HCT116 (cell line): ENCODE measurements around the gene VRTN. TPM values are rescaled to one million over a fixed set of nuclear protein-coding genes. Genes with fewer than 3 reads are reported as not detected.

Source experiments
- ATAC-seq: fragments of 200-7000 bp; cut with Tn5 transposase; 2 replicates; pipeline ENCODE4 v1.9.1; 2020; ENCODE audit warnings: mild to moderate bottlenecking, moderate library complexity
- BruUV-seq: library from RNA; stranded (reverse); fragments of 400-500 nt; replicated peaks from 2 replicates; lab custom pipeline; 2021; lab: Mats Ljungman, UMichigan
- CTCF ChIA-PET: fragments of 300-600 bp; sonication (Branson Sonifier 250); formaldehyde crosslinking; loops from one replicate; lab custom pipeline; 2021; ENCODE audit warnings: antibody characterized with exemption; lab: Charles Lee
- POLR2A ChIA-PET: fragments of 300-600, 350-600 bp; sonication (Branson Sonifier 250); formaldehyde crosslinking; loops from one replicate; lab custom pipeline; 2021; ENCODE audit warnings: antibody characterized with exemption; lab: Charles Lee
- RAD21 ChIA-PET, 2 experiments: fragments of 300-600 bp; sonication (Branson Sonifier 250); formaldehyde crosslinking; loops; one replicate each; lab custom pipeline; 2023; ENCODE audit warnings: low total read pairs in 2 of 2; ENCODE audit not compliant: uncharacterized antibody in 2 of 2, unreplicated experiment in 2 of 2, low non-redundant PET in 1 of 2; lab: Charles Lee
- DNase-seq: peaks from one replicate; pipeline ENCODE4 v3.0.0-alpha.2; 2010; ENCODE audit warnings: low read depth, low spot score
- H2AFZ ChIP-seq: fragments of 200-600 bp; shearing (Covaris generic), sonication (generic); 2 replicates; pipeline ENCODE4 v1.6.1; 2017; ENCODE audit warnings: low read depth, mixed run types, mixed read lengths, antibody characterized with exemption, low read length; ENCODE audit not compliant: poor library complexity, severe bottlenecking
- H3K27ac ChIP-seq: 2 replicates; pipeline ENCODE4 v1.5.1; 2012; ENCODE audit warnings: low read depth, low read length
- H3K27me3 ChIP-seq: fragments of 200-600 bp; sonication (generic); 2 replicates; pipeline ENCODE4 v1.6.1; 2016; ENCODE audit warnings: mixed run types, low read length, mixed read lengths; ENCODE audit not compliant: insufficient read depth
- H3K36me3 ChIP-seq, 2 experiments: fragments of 200-500 bp in 1 of 2; fragments of 200-600 bp in 1 of 2; sonication (Bioruptor generic) in 1 of 2; sonication (generic) in 1 of 2; 2 replicates each; pipeline versions ENCODE4 v1.5.1 to v1.6.1; 2014 to 2016; ENCODE audit warnings: low read length in 2 of 2, inconsistent platforms in 1 of 2, mixed read lengths in 1 of 2, mixed run types in 1 of 2; ENCODE audit not compliant: insufficient read depth in 2 of 2, control insufficient read depth in 1 of 2
- H3K4me1 ChIP-seq, 2 experiments: fragments of 200-600 bp in 1 of 2; sonication (generic) in 1 of 2; 2 replicates each; pipeline versions ENCODE4 v1.5.1 to v1.6.1; 2012 to 2017; ENCODE audit warnings: low read length in 2 of 2, inconsistent platforms in 1 of 2, mild to moderate bottlenecking in 1 of 2, mixed read lengths in 1 of 2, mixed run types in 1 of 2, moderate library complexity in 1 of 2; ENCODE audit not compliant: insufficient read depth in 2 of 2, control insufficient read depth in 1 of 2
- H3K4me2 ChIP-seq: fragments of 200-600 bp; sonication (generic); 2 replicates; pipeline ENCODE4 v1.6.1; 2017; ENCODE audit warnings: mixed run types, low read length, mixed read lengths
- H3K4me3 ChIP-seq, 2 experiments: fragments of 200-600 bp in 1 of 2; sonication (generic) in 1 of 2; replicated peaks in 1 of 2; 2 replicates each; pipeline ENCODE4 v1.5.1; 2011 to 2016; ENCODE audit warnings: low read length in 2 of 2, control low read depth in 1 of 2, low read depth in 1 of 2, mild to moderate bottlenecking in 1 of 2, mixed read lengths in 1 of 2, mixed run types in 1 of 2
- H3K79me2 ChIP-seq: fragments of 200-600 bp; sonication (generic); 2 replicates; pipeline ENCODE4 v1.6.1; 2017; ENCODE audit warnings: mild to moderate bottlenecking, mixed run types, low read length, moderate library complexity, mixed read lengths; ENCODE audit not compliant: insufficient read depth
- H3K9ac ChIP-seq: fragments of 200-600 bp; sonication (generic); 2 replicates; pipeline ENCODE4 v1.6.1; 2016; ENCODE audit warnings: low read length, mixed read lengths
- H3K9me2 ChIP-seq: fragments of 200-600 bp; sonication (generic), shearing (Covaris generic); 2 replicates; pipeline ENCODE4 v1.6.1; 2017; ENCODE audit warnings: mixed run types, mild to moderate bottlenecking, moderate library complexity; ENCODE audit not compliant: insufficient read depth
- H3K9me3 ChIP-seq, 2 experiments: fragments of 200-500 bp in 1 of 2; fragments of 200-600 bp in 1 of 2; sonication (Bioruptor generic) in 1 of 2; sonication (generic) in 1 of 2; 2 replicates each; pipeline ENCODE4 v1.6.1; 2014 to 2017; ENCODE audit warnings: low read length in 2 of 2, mixed read lengths in 2 of 2, inconsistent platforms in 1 of 2, low read depth in 1 of 2, mild to moderate bottlenecking in 1 of 2, mixed run types in 1 of 2, moderate library complexity in 1 of 2; ENCODE audit not compliant: control insufficient read depth in 1 of 2, insufficient read depth in 1 of 2
- H4K20me1 ChIP-seq: fragments of 200-600 bp; sonication (generic), shearing (Covaris generic); 2 replicates; pipeline ENCODE4 v1.6.1; 2017; ENCODE audit warnings: mixed run types, mild to moderate bottlenecking, moderate library complexity; ENCODE audit not compliant: insufficient read depth
- ATF3 ChIP-seq: IDR thresholded peaks from 2 replicates; pipeline ENCODE4 v1.6.1; 2012
- CBX3 ChIP-seq: IDR thresholded peaks from 2 replicates; pipeline ENCODE4 v1.6.1; 2012; ENCODE audit warnings: low read depth
- CTCF ChIP-seq, 3 experiments: fragments of 200-600 bp in 1 of 3; sonication (generic) in 1 of 3; IDR thresholded peaks in 2 of 3; conservative IDR thresholded peaks in 1 of 3; 2 replicates each; pipeline ENCODE4 v1.5.1; 2012 to 2017; ENCODE audit warnings: low read depth in 2 of 3, low read length in 2 of 3, antibody characterized with exemption in 1 of 3, borderline replicate concordance in 1 of 3, control low read depth in 1 of 3, mild to moderate bottlenecking in 1 of 3, mixed read lengths in 1 of 3, mixed run types in 1 of 3, moderate library complexity in 1 of 3; ENCODE audit not compliant: insufficient read depth in 1 of 3
- EGR1 ChIP-seq: IDR thresholded peaks from 2 replicates; pipeline ENCODE4 v1.6.1; 2012; ENCODE audit warnings: low read depth
- ELF1 ChIP-seq: IDR thresholded peaks from 2 replicates; pipeline ENCODE4 v1.6.1; 2012; ENCODE audit warnings: low read depth, borderline replicate concordance
- EZH2 ChIP-seq: fragments of 200-600 bp; sonication (generic); IDR thresholded peaks from 2 replicates; pipeline ENCODE4 v1.6.1; 2017; ENCODE audit warnings: antibody characterized with exemption, mixed run types
- EZH2phosphoT487 ChIP-seq: fragments of 200-600 bp; IDR thresholded peaks from 2 replicates; pipeline ENCODE4 v1.6.1; 2018; ENCODE audit warnings: antibody characterized with exemption, borderline replicate concordance
- FOSL1 ChIP-seq: IDR thresholded peaks from 2 replicates; pipeline ENCODE4 v1.6.1; 2012; ENCODE audit warnings: low read depth
- JUND ChIP-seq: IDR thresholded peaks from 2 replicates; pipeline ENCODE4 v1.6.1; 2012
- POLR2A ChIP-seq: IDR thresholded peaks from 2 replicates; pipeline ENCODE4 v1.7.0; 2011; ENCODE audit warnings: borderline replicate concordance; ENCODE audit not compliant: insufficient read depth, insufficient read length; ENCODE audit errors: extremely low read depth
- POLR2AphosphoS5 ChIP-seq: IDR thresholded peaks from 2 replicates; pipeline ENCODE4 v1.6.1; 2011; ENCODE audit warnings: mild to moderate bottlenecking, low read depth, low read length, moderate library complexity
- RAD21 ChIP-seq: IDR thresholded peaks from 2 replicates; pipeline ENCODE4 v1.6.1; 2012; ENCODE audit warnings: low read depth, mild to moderate bottlenecking
- REST ChIP-seq: IDR thresholded peaks from 2 replicates; pipeline ENCODE4 v1.6.1; 2012; ENCODE audit warnings: low read depth
- SP1 ChIP-seq: IDR thresholded peaks from 2 replicates; pipeline ENCODE4 v1.6.1; 2012; ENCODE audit warnings: low read depth
- TCF7L2 ChIP-seq: IDR thresholded peaks from 2 replicates; pipeline ENCODE4 v1.7.0; 2011; ENCODE audit warnings: borderline replicate concordance, inconsistent platforms; ENCODE audit not compliant: insufficient read depth, insufficient read length; ENCODE audit errors: extremely low read depth
- YY1 ChIP-seq: IDR thresholded peaks from 2 replicates; pipeline ENCODE4 v1.6.1; 2011; ENCODE audit warnings: low read length, low read depth, moderate library complexity, mild to moderate bottlenecking; ENCODE audit not compliant: insufficient replicate concordance; ENCODE audit errors: extremely low read depth
- ZBTB33 ChIP-seq: IDR thresholded peaks from 2 replicates; pipeline ENCODE4 v1.6.1; 2011; ENCODE audit warnings: mild to moderate bottlenecking, low read length, moderate library complexity; ENCODE audit not compliant: insufficient replicate concordance; ENCODE audit errors: extremely low read depth
- ZFX ChIP-seq: fragments of 450-650 bp; IDR thresholded peaks from 2 replicates; pipeline ENCODE4 v1.6.1; 2017
- ZNF274 ChIP-seq: fragments of 200-500 bp; sonication (Bioruptor generic); IDR thresholded peaks from 2 replicates; pipeline ENCODE4 v1.6.1; 2014; ENCODE audit warnings: mild to moderate bottlenecking, low read depth, low read length, inconsistent platforms
- intact Hi-C: fragments of 100-400 bp; cut with micrococcal nuclease; formaldehyde crosslinking; loops from 2 replicates; pipeline ENCODE4 v1.10.0; 2022
- total RNA-seq: library from RNA; stranded (reverse); gene quantifications from one replicate; pipeline ENCODE4 v1.2.1, GENCODE V29; 2021; ENCODE audit not compliant: unreplicated experiment

The VRTN gene
- total RNA-seq, 1 experiment from 2014 or later: 0.10 TPM

GRCh38 chr14:74360163-74360562, 11.9 kb downstream of the VRTN start:
- Histone ChIP-seq H3K36me3 (no peaks in the 10 kb centered on the region), H3K27ac (no peak overlapping the region), H3K4me3 (no peak overlapping the region), H3K9ac (no peak overlapping the region)
- intact Hi-C loops: loop anchor here (5.0 kb wide), 1 partner anchor 442 kb away; no protein-coding TSS in a partner anchor
- ATAC-seq (no peak), DNase-seq (no peak)
- CTCF ChIA-PET: no interaction called here
- no peak for TF ChIP-seq FOSL1
- TF ChIP-seq ZFX: no peak
- TF ChIP-seq TCF7L2: no peak
- no peak for TF ChIP-seq EZH2
- no peak for TF ChIP-seq POLR2AphosphoS5
- TF ChIP-seq CTCF (IDR thresholded peaks at IDR 0.05 in 2 of 3, conservative IDR thresholded peaks at IDR 0.05 in 1 of 3; ENCODE audit: borderline replicate concordance in 1 of 3, insufficient read depth in 1 of 3, low read depth in 2 of 3, low read length in 2 of 3): no peak
- TF ChIP-seq EZH2phosphoT487: no peak
- TF ChIP-seq JUND: no peak
- no peak for TF ChIP-seq ATF3
- TF ChIP-seq ZNF274: no peak
- TF ChIP-seq CBX3: no peak
- TF ChIP-seq SP1: no peak
- TF ChIP-seq RAD21: no peak
- no peak for TF ChIP-seq ZBTB33
- TF ChIP-seq REST: no peak
- TF ChIP-seq ELF1: no peak
- no peak for TF ChIP-seq YY1
- no peak for TF ChIP-seq EGR1
- no peak for TF ChIP-seq POLR2A
- TF ChIP-seq, all 23 proteins: peak for 0
- ChIA-PET POLR2A (no interaction called here), RAD21 (no interaction called here)
- Histone ChIP-seq H3K27me3 (no peaks in the 10 kb centered on the region), H3K4me2 (no peak overlapping the region), H2AFZ (no peak overlapping the region), H3K4me1 (peaks cover 2 to 5% of the 10 kb centered on the region in 2 experiments; a peak in 3 of 4 replicates), H3K79me2 (no peaks in the 10 kb centered on the region), H3K9me2 (no peaks in the 10 kb centered on the region), H4K20me1 (no peaks in the 10 kb centered on the region), H3K9me3 (no peaks in the 10 kb centered on the region)
- BruUV-seq: no TSS peak
